Measurements from ENCODE around the gene SLC25A13.

- no peak for TF ChIP-seq POLR2AphosphoS5 (IDR thresholded peaks at IDR 0.05)
- no peak for TF ChIP-seq CTCF (IDR thresholded peaks at IDR 0.05)
- no peak for TF ChIP-seq POLR2A (IDR thresholded peaks at IDR 0.05)
Measured at GRCh38 chr7:96084881-96085553, 236.9 kb downstream of the SLC25A13 start.

Data from breast epithelium (tissue), 3 donors.